Endothelial cell of umbilical vein (primary cell): ENCODE results near the gene EP300. TPM values are rescaled to one million over a fixed set of nuclear protein-coding genes. Genes with fewer than 3 reads are reported as not detected.

Experiments used
- BruUV-seq: library from RNA; stranded (reverse); fragments of 400-500 nt; replicated peaks from 2 replicates; lab custom pipeline; 2021; lab: Mats Ljungman, UMichigan
- CTCF ChIA-PET: fragments of 300-600, 350-600 bp; sonication (Branson Sonifier 250); formaldehyde crosslinking; loops from one replicate; lab custom pipeline; 2021; ENCODE audit warnings: antibody characterized with exemption, inconsistent platforms; lab: Charles Lee
- POLR2A ChIA-PET: fragments of 300-600, 350-600 bp; sonication (Branson Sonifier 250); formaldehyde crosslinking; loops from one replicate; lab custom pipeline; 2021; ENCODE audit warnings: antibody characterized with exemption, inconsistent platforms; lab: Charles Lee
- DNase-seq: peaks from one replicate; pipeline ENCODE4 v3.0.0-alpha.2; 2011; ENCODE audit warnings: low read depth, low spot score
- FAIRE-seq: peaks from 2 replicates; lab custom pipeline; 2011; peaks lifted over from hg19 to GRCh38; lab: Jason Lieb, UNC
- H2AFZ ChIP-seq: 2 replicates; pipeline ENCODE4 v1.6.0; 2012; ENCODE audit warnings: low read depth, low read length, control low read depth, inconsistent platforms
- H3K27ac ChIP-seq: 2 replicates; pipeline ENCODE4 v1.5.1; 2011; ENCODE audit warnings: low read depth, mild to moderate bottlenecking, control low read depth, low read length, moderate library complexity; ENCODE audit not compliant: insufficient read depth
- H3K27me3 ChIP-seq, 2 experiments: 2 replicates each; pipeline versions ENCODE4 v1.6.0 to v1.6.1; 2011; ENCODE audit warnings: low read length in 2 of 2, mixed read lengths in 1 of 2; ENCODE audit not compliant: control insufficient read depth in 2 of 2, insufficient read depth in 2 of 2
- H3K36me3 ChIP-seq, 2 experiments: 2 replicates in 1 of 2; 3 replicates in 1 of 2; pipeline ENCODE4 v1.5.1; 2011; ENCODE audit warnings: low read length in 2 of 2, mild to moderate bottlenecking in 1 of 2, moderate library complexity in 1 of 2; ENCODE audit not compliant: control insufficient read depth in 2 of 2, insufficient read depth in 2 of 2; ENCODE audit errors: extremely low read depth in 1 of 2
- H3K4me1 ChIP-seq: 3 replicates; pipeline ENCODE4 v1.5.1; 2011; ENCODE audit warnings: mild to moderate bottlenecking, low read length; ENCODE audit not compliant: control insufficient read depth, insufficient read depth; ENCODE audit errors: extremely low read depth
- H3K4me2 ChIP-seq: 2 replicates; pipeline ENCODE4 v1.6.1; 2011; ENCODE audit warnings: low read length, control low read depth, mixed read lengths; ENCODE audit not compliant: insufficient read depth
- H3K4me3 ChIP-seq, 3 experiments: fragments of 200-600 bp in 1 of 3; sonication (generic), shearing (Covaris generic) in 1 of 3; replicated peaks in 1 of 3; 2 replicates each; pipeline ENCODE4 v1.5.1; 2011 to 2016; ENCODE audit warnings: control low read depth in 3 of 3, low read length in 3 of 3, mild to moderate bottlenecking in 2 of 3, inconsistent platforms in 1 of 3, low read depth in 1 of 3, moderate library complexity in 1 of 3; ENCODE audit not compliant: insufficient read depth in 1 of 3
- H3K79me2 ChIP-seq: 2 replicates; pipeline ENCODE4 v1.6.0; 2012; ENCODE audit warnings: low read length, inconsistent platforms; ENCODE audit not compliant: control insufficient read depth, insufficient read depth
- H3K9ac ChIP-seq: replicated peaks from 2 replicates; pipeline ENCODE3; 2011; ENCODE audit warnings: low read length, control low read depth; ENCODE audit not compliant: insufficient read depth; ENCODE audit errors: extremely low read depth
- H3K9me1 ChIP-seq: replicated peaks from 3 replicates; pipeline ENCODE4 v1.6.0; 2011; ENCODE audit warnings: mild to moderate bottlenecking, low read length; ENCODE audit not compliant: control insufficient read depth, insufficient read depth; ENCODE audit errors: extremely low read depth
- H3K9me3 ChIP-seq: replicated peaks from 2 replicates; pipeline ENCODE4 v1.5.1; 2012; ENCODE audit warnings: low read length, inconsistent platforms; ENCODE audit not compliant: control insufficient read depth, insufficient read depth
- H4K20me1 ChIP-seq: replicated peaks from 2 replicates; pipeline ENCODE3; 2011; ENCODE audit warnings: mild to moderate bottlenecking, low read length; ENCODE audit not compliant: control insufficient read depth, insufficient read depth; ENCODE audit errors: extremely low read depth
- CTCF ChIP-seq, 2 donors: IDR thresholded peaks; 1 replicate in 1 of 2; 2 replicates in 1 of 2; pipeline ENCODE4 v1.5.1; 2011; ENCODE audit warnings: low read length in 2 of 2, mild to moderate bottlenecking in 2 of 2, moderate library complexity in 2 of 2, control low read depth in 1 of 2, inconsistent platforms in 1 of 2, low read depth in 1 of 2; ENCODE audit not compliant: insufficient read depth in 1 of 2; ENCODE audit errors: extremely low read depth in 1 of 2
- EZH2 ChIP-seq: IDR thresholded peaks from 2 replicates; pipeline ENCODE4 v1.6.1; 2012; ENCODE audit warnings: borderline replicate concordance, low read depth, mild to moderate bottlenecking, moderate library complexity, low read length, inconsistent platforms; ENCODE audit not compliant: severe bottlenecking
- FOS ChIP-seq: IDR thresholded peaks from 2 replicates; pipeline ENCODE4 v1.6.1; 2011; ENCODE audit warnings: mild to moderate bottlenecking, low read length, moderate library complexity, borderline replicate concordance; ENCODE audit not compliant: insufficient read depth
- GATA2 ChIP-seq: IDR thresholded peaks from 2 replicates; pipeline ENCODE4 v1.7.0; 2011; ENCODE audit warnings: low read depth, mild to moderate bottlenecking, moderate library complexity, mixed read lengths, low read length; ENCODE audit not compliant: insufficient read length, insufficient read depth
- JUN ChIP-seq: IDR thresholded peaks from 2 replicates; pipeline ENCODE4 v1.6.1; 2011; ENCODE audit warnings: borderline replicate concordance, low read depth; ENCODE audit not compliant: insufficient read length, insufficient read depth
- MAX ChIP-seq: IDR thresholded peaks from 2 replicates; pipeline ENCODE4 v1.6.1; 2011; ENCODE audit not compliant: insufficient read depth, insufficient read length
- MYC ChIP-seq: IDR thresholded peaks from one replicate; pipeline ENCODE4 v1.6.1; 2011; ENCODE audit warnings: mild to moderate bottlenecking, low read depth, low read length
- POLR2A ChIP-seq: IDR thresholded peaks from 2 replicates; pipeline ENCODE4 v1.6.1; 2012; ENCODE audit warnings: low read depth, mild to moderate bottlenecking, control low read depth, low read length
- POLR2AphosphoS5 ChIP-seq: IDR thresholded peaks from 2 replicates; pipeline ENCODE4 v1.6.1; 2012; ENCODE audit warnings: low read depth, mild to moderate bottlenecking, control low read depth, low read length, moderate library complexity; ENCODE audit not compliant: insufficient read depth
- dilution Hi-C: fragments of 300-500 bp; cut with MboI; formaldehyde crosslinking; loops from one replicate; pipeline ENCODE4 v1.15.0; 2019; ENCODE audit warnings: low sequenced_read_pairs; ENCODE audit not compliant: extremely low pct_ligation_motif_present
- intact Hi-C: fragments of 100-400 bp; cut with micrococcal nuclease; formaldehyde crosslinking; loops from one replicate; pipeline ENCODE4 v1.10.0; 2022
- polyA plus RNA-seq, 4 experiments: library from polyadenylated mRNA; depleted of rRNA in 3 of 4; stranded (reverse) in 3 of 4; unstranded in 1 of 4; fragments of >200 nt; gene quantifications; 2 replicates each; pipeline versions ENCODE4 v1.2.1 to v1.2.3, GENCODE V29; 2011 to 2012; ENCODE audit warnings: missing spikeins in 1 of 4
- total RNA-seq: library from RNA; stranded (reverse); gene quantifications from 2 replicates; pipeline ENCODE4 v1.2.3, GENCODE V29; 2021

The EP300 gene
- total and polyA plus RNA-seq, 2 donors (not counting 3 experiments of a cell fraction or from before 2014, with no cell fraction given) = 24.4 to 63.0 TPM

GRCh38 chr22:41074941-41075710 is 17.3 kb upstream of the EP300 start:
- Histone ChIP-seq H3K36me3 (no peaks in the 10 kb centered on the region), H3K9ac (no peak overlapping the region), H3K4me1 (no peaks in the 10 kb centered on the region), H3K4me2 (no peak overlapping the region), H3K27ac (no peak overlapping the region), H3K79me2 (no peaks in the 10 kb centered on the region), H3K9me3 (no peaks in the 10 kb centered on the region), H3K4me3 (no peak overlapping the region), H3K9me1 (no peaks in the 10 kb centered on the region), H2AFZ (no peak overlapping the region), H4K20me1 (no peaks in the 10 kb centered on the region), H3K27me3 (no peaks in the 10 kb centered on the region)
- intact Hi-C loops = no loop called here
- DNase-seq (no peak), FAIRE-seq (no peak)
- POLR2A ChIA-PET = no interaction called here
- CTCF ChIA-PET = interaction anchor here (0.7 to 1.4 kb wide), 3 partner anchors 14 to 104 kb away, joined by 3 read pairs; no protein-coding TSS in a partner anchor
- BruUV-seq = no TSS peak
- dilution Hi-C loops = no loop called here
- no peak for TF ChIP-seq MAX
- no peak for TF ChIP-seq EZH2
- TF ChIP-seq FOS = no peak
- no peak for TF ChIP-seq POLR2A
- TF ChIP-seq MYC = no peak
- no peak for TF ChIP-seq JUN
- TF ChIP-seq CTCF (IDR thresholded peaks at IDR 0.05; ENCODE audit: extremely low read depth in 1 of 2, insufficient read depth in 1 of 2, low read depth in 1 of 2, low read length in 2 of 2) = no peak
- no peak for TF ChIP-seq GATA2
- no peak for TF ChIP-seq POLR2AphosphoS5
